HG02938 (cell line): ENCODE data around the gene NFATC1.

Experiments
- ATAC-seq: cut with Tn5 transposase; IDR thresholded peaks from one replicate; pipeline ENCODE4 v1.9.1; 2021; ENCODE audit warnings: mild to moderate bottlenecking, moderate library complexity; ENCODE audit not compliant: unreplicated experiment

Gene NFATC1

DNA sequence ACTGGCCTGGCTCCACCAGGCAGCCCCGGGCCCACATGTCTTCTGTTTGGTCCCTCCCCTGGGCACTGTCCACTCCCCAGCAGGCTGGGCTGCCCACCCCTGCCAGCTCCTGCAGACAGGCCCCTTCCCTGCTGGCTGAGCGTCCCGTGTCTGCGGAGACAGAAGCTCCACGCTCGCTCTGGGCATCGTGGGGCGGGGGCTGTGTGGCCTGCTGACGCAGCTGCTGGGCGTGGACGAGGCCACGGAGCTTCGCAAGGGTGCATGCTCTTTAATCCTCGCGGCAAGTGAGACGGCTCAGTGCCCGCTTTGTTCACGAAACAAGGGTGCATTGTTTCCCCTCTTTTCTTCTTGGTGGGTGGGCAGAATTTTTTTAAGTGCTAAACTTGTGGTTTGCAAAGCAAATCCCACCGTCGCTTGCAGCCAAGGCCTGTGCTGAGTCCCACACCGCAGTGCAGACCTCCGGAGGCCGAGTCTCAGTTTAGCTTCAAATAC, 151.1 kb downstream of the NFATC1 start:
- ATAC-seq = no peak

DNA sequence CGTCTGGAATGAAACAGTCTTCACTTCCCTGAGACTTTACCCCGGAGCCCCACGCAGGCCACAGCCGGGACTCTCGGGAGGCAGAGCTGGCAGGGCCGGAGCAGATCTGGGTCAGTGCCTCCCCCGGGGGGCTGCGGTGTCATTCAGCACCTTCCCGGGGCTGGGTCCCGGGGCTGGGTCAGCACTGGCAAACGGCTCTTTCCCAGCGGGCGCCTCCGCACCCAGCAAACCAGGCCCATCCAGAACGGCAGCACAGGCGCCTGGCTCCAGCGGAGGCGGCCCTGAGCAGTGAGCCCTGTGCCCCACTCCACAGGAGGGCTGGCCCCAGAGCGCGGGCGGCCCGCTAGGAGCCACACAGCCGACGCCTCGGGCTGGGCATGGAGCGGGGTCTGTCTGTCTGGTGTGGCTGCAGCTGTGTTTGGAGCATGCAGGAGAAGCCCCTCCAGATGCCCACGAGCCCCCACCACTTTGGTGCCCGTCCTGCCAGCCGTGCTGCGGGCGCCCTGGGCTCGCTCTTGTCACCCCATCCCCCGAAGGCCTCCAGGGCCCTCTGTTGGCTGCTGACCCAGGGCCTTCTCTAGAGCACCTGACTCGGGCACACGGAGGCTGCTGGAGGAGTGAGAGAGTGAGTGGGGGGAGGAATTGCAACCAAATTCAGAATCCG, 151.8 kb downstream of the NFATC1 start:
- no peak for ATAC-seq

DNA sequence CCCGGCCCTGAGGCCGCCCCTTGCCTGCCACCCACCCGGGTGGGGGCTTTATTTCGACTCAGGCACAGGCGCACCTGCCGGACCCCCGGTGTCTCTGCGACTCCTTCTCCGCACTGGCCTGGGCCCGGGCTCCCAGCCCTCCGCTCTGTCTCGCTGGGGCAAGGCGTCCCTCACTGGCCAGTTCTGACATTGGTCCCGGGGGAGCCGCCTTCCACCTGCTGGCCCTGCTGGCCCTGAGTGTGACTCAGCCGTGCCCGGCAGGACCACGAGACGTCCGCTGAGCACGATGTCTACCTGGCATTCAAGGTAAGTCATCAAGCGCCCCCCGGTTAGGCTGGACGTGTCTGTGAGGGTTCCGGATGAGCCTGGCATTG, 152.3 kb downstream of the NFATC1 start:
- no peak for ATAC-seq

DNA sequence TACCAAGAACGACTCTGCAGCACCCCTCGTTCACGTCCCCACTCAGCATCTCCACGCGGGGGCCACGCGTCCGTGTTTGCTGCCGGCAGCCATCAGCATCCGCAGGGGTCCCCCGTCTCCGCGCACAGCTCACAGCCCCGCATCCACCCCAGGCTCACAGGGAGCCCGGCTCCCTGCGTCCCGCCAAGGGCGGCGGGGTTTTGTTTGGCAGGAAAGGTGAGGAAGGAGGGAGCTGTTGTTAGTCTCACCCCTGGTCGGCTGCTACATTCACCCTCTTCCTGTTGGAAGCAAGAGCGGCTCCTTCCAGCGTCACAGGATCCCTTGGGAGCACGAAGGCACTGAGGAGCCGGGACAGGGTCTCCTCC, 152.9 kb downstream of the NFATC1 start:
- no peak for ATAC-seq

DNA sequence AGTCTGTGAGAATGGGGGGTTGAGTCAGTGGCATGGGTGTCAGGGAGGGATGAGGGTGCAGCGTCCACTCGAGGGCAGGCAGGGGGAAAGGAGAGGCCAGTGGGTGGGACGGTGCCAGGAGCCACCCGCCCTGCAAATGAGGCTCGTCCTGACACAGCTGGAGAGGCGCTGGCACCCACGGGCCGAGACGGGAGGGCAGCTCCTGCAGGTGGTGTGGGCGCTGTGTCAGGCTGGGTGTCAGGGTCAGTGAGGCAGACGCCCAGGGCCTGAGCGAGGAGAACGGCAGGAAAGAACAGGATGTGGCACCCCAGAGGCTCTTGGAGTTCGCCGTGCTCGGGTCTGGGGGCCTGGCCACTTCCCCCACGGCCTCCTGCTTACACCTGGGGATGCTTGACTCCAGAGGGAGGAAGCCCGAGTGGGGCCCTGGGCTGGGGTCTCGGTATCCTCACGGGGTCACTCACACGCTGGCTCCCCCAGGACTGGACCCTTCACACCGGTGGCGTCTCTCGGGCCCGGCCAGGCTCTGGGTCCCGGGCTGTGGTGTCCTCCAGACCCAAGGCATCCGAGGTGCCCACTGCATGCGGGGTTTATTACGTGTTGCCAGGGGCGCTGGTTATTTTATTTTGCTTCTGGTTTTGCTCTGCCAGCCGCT, 153.4 kb downstream of the NFATC1 start:
- no peak for ATAC-seq

DNA sequence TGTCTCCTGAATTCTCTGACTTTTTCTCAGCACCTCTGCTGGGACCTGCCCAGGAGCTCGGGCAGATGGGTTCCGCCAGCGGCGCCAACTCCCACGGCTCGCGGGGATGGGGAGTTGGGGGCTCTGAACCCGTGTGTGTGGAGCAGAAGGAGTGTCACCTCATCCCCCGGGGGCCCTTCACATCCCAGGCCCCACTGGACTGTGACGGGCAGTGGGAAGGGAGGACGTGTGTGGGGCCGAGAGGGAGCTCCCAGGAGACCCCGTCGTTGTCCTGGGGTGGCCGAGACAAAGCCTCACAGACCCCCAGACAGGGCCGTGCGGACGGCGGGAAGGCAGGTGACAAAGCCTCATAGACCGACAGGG, 153.9 kb downstream of the NFATC1 start:
- ATAC-seq = no peak

DNA sequence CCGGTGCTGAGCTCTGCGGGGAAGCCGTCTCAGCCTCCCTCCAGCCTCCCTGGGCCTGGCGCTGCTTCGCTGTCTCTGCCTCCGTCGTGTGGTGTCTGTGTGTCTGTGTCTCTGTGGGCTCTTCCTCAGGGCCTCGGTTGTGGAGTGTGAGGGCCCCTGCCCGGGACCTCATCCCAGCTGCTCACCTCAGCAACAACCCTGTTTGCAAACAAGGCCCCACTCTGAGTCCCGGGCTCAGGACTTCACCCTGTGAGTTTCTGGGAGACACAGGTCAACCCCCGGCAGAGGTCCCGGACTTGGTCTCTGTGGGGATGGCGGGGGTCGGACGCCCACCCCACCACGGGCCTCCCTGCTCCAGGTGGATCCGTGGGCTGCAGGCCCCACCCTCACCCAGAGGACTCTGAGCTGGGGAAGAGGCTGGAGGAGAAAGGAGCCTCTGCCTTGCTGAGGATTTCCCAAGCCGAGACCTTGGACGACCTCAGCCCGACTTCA, 156.5 kb downstream of the NFATC1 start:
- no peak for ATAC-seq

DNA sequence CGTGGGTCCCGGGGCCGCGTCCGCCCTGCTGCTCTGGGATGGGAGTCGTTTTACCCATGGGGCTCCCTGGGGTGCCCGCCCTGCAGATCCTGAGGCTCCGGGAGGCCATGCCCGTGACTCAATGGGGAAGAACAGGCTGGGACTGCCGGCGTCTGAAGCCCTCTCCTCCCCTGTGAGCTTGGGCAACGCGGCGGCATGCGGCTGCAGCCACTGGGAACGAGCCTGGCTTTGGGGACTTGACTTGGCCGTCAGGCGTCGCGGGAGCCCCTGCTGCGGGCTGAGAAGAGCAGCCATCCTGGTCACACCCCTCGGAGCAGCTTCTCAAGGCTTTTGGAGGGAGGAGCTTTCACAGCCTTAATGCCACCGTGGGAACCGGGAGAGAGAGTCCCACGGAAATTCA, 157.0 kb downstream of the NFATC1 start:
- ATAC-seq = no peak

DNA sequence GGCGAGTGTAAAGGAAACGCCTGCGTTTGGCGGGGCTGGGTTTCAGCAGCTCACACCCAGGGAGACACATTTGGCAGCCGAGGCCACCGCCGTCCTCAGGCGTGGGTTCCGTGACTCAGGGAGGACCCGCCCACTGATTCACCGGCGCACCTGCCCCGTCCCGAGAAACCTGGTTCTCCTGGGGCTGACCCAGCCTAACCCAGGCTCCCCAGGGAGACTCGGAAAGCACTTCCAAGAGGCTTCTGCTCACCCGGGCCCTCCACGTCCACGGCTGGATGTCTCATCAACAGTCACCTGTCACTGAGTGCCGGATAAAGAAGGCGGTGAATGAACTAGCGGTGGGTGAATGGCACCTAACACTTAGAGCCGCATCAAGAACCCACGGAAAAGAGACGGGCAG, 157.4 kb downstream of the NFATC1 start:
- no peak for ATAC-seq

DNA sequence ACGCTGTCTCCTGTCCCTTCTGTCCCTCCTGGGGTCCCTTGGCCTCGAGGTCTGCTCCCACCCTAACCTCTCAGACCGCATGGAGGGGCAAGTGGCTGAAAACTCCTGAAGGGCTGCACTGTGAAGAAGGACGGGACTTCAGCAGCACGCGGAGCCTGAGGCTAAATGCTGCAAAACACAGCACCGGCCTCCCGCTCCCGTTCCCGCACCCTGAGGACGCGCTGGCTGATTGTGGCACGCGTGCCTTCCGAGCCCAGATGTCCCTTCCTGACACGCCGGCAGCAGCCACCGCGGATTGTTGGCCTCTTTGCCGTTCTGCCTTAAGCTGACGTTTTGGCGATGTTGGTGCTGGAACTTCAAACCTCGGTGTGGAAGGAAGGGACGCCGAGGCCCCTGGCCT, 158.0 kb downstream of the NFATC1 start:
- ATAC-seq = no peak

DNA sequence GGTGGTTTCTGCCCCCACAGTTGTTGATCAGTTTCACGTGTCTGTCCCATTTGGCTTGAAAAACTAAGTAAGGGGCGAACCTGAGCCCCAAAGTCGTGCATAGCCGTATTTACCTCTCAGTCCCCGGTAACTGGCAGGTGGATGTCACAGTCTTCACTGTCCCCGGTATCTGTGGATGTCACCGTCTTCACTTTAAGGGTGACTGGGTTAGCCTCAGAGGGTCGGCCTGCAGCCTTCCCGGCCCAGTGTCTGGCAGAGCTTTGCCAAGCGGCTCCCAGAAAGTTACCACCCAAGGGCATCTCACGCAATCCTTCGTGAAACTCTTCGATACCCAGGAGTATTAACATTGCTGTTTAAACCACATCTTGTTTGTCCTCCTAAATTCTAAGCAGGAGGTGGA, 158.6 kb downstream of the NFATC1 start:
- no peak for ATAC-seq

DNA sequence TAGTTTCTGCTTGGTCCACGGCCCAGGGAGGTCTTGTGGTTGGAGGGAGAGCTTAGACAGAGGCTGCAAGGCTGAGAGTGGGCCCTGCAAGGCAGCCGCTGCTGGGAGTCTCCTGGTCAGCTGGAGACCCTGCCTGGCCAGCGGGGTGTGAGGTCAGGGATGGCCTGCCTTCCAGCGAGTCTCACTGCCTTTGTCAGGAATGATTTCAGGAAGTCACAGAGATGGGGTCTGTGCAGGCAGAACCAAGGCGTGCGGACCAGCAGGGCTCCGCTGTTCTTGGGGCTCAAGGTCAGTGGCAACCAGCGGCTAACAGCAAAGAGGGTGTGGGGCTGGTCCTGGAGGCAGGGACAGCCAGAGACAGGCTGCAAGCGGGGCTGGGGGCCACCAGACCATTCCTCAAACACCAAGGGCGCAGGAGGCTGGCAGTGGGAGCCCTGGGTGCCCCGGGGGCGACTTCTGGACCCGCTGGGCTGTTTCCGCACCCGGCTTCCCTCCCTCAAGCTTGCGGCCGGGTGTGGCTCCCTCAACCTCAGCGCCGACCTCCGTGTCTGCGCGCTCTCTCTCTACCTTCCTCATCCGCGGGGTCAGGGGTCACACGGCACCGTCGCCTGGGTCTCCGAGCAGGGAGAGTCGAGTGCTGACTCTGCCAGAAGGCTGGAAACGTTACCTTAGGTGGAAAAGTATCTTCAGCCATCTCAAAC, 159.4 kb downstream of the NFATC1 start:
- ATAC-seq = no peak

DNA sequence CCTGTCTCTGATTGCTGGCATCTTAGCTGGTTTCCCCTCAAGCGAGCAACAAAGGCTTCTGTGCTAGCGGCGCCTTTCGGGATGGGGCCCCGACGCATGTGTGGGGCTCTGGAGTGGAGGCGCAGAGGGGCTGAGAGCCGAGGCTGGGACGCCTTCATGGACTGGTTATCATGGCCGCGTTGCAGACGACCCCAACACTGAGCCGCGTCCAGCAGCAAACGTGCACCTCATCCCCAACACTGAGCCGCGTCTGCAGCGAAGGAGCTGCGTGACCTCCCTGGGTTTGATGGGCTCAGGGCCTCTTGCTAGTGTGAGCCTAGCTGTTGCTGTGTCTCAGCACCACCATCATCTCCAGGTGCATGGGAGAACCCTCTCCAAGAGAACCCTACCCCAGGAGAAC, 160.2 kb downstream of the NFATC1 start:
- ATAC-seq = no peak

DNA sequence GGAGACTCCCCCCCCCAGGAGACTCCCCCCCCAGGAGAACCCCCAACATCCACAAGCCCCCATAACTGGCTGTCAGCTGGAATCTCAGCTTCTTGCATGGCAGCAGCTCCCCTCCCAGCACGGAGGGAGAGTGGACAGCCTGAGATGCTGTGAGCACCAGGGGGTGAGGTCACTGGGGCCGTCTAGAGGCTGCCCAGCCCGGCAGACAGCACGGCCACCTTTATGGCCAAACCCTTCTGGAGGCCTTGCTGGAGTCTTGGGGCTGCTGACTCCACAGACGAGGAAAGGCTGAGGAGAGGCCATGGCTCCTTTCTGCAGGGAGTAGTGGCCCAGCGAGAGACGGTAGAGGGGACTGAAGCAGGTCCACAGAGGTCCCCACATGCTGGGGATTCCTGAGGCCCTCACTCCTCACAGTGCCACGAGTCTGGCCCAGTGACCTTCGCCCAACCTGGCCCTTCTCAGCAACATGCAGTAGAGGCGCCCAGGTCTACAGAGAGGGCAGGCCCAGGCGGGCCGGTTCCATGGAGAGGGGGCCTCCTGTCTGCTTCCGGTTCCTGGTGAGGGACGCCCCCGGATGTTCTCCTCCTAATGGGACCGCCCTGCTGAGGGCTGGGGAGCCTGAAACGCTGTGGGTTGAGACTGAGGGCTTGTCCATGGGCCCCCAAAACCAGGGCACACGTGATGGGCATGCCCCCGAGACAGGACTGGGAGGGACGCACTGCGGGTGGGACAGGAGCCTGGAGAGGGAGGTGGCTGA, 161.3 kb downstream of the NFATC1 start:
- no peak for ATAC-seq

DNA sequence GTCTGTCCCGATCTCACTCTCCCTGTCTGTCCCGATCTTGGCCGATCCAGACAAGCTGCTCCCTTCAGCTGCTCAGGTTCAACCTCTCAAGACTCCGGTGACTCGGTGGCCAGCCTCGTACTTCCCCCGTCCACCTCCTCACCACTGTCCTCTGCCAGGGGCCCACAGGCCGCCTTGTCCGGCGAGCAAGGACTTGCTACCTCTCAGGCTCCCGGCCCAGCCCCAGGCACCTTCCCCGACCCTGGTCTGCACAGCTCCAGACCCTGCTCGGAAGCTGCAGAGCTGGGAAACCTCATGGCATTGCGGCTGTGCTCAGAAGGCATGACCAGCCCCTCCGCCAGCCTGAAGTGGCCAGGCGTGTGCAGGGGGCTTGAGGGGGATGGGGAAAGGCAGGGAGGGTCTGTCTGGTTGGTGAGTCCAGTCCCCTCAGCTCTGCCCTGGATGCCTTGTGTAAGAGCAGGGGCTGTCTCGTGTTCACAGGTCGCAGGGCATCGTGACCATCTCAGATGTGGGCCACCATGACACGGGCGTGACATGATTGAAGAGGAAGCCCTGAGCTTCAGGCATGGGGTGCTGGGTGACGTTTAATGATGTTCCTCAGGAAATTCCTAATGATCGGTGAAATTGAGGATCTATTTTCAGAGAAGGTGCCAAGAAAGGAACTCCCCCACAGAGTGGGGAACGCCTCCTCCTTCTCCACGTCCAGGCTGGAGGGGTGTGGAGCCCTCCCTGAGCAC, 162.6 kb downstream of the NFATC1 start:
- no peak for ATAC-seq

DNA sequence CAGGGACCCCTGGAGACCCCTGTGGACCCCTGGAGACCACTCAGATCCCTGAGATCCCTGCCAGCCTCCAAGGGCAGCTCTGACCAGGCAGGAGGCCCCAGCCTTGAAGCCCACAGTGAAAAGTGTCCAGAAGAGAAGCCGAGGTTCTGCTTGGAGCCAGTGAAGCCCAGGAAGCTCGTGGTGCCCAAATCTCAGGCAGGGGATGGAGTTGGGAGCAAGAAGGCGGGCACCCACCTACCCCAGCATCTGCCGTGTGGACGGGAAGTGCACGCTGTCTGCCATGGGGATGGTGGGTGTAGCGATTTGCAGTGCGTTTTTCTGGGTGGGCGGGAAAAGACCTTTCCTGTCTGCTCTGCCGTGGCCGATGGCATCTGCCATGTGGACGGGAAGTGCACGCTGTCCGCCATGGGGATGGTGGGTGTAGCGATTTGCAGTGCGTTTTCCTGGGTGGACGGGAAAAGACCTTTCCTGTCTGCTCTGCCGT, 163.2 kb downstream of the NFATC1 start:
- no peak for ATAC-seq

DNA sequence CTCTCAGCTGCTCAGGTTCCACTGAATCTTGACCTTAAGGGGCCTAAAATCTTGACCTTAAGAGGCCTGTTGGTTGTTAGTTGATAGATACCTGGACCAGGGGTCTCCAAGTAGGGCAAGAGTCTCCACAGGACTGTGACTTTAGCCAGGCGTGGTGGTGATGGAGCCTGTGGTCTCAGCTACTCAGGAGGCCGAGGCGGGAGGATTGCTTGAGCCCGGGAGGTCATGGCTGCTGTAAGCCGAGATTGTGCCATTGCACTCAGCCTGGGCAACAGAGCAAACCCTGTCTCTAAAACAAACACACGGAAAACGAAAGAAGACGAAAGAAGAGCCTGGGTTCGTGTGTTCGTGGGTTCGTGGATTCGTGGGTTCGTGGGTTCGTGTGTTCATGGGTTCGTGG, 163.7 kb downstream of the NFATC1 start:
- no peak for ATAC-seq

DNA sequence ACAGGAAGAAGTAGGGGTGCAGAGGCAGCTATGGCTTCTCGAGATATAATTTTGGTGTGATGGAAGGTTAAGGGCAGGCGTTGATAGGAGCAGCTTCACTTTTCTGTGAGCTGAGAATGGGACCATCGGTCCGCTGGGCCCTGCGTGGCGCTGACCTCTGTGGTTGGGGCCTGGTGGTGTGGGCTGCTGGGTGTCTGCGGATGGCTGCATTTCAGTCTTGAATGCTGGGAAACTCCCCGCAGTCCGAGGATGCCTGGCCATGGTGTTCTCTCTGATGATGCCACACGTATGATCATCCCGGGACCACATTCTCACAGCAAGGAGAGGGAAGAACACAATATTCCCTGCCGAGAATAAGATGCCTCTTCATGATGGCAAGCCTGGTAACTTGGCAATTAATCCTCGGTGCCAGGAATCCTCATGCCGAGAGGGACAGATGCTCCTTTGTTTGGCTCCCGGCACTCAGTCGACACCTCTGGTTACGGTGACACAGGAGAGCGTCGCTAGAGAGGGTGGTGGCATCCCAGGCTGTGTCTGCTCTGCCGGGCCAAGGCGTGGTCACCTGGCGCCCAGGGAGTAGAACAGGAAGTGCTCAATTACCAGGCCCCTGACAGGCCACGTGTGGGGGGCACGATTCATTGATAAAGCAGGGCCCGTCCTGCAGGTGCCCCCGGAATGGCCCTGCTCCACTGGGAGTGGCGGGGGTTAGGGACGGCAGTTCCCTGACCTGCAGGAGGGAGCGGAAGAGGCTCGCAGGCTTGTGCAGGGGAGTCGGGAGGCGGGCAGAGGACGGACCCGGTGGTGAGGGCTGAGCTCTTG, 164.5 kb downstream of the NFATC1 start:
- no peak for ATAC-seq

DNA sequence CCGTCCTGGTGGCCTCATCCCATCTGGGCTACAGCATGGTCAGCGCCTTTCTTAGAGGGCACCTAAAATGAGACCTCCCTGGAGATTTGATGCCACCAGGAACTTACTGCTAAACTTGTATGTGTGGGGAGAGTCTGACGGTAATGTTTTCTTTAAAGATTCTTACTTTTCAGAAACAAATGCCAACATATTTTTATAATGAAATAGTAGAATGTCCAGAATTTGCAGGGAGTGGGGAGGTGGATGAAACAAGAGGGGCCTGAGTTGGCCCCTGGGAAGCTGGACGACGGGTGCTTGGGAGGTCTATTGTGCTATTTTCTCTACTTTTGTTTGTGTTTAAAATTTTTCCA, 165.1 kb downstream of the NFATC1 start:
- ATAC-seq = no peak

DNA sequence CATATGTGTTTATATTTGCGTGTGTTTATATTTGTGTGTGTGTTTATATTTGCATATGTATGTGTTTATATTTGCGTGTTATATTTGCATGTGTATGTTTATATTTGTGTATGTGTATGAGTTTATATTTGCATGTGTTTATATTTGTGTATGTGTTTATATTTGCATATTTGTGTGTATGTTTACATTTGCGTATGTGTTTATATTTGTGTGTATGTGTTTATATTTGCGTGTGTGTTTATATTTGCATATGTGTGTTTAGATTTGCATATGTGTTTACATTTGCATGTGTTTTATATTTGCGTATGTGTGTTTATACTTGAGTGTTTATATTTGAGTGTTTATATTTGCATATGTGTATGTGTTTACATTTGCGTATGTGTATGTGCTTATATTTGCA, 168.2 kb downstream of the NFATC1 start:
- ATAC-seq = no peak
